HL-60 (cell line): ENCODE data around the gene RAP1GAP.

Source experiments
- DNase-seq, 2 experiments: peaks; one replicate each; pipeline ENCODE4 v3.0.0-alpha.2; 2010 to 2020; ENCODE audit warnings: low read depth in 1 of 2, low spot score in 1 of 2
- H3K27ac ChIP-seq: fragments of 250-450 bp; sonication (Bioruptor Pico); replicated peaks from 2 replicates; pipeline ENCODE4 v1.5.1; 2020; ENCODE audit warnings: mild to moderate bottlenecking, moderate library complexity
- H3K27me3 ChIP-seq: fragments of 250-450 bp; sonication (Bioruptor Pico); 2 replicates; pipeline ENCODE4 v1.5.1; 2021; ENCODE audit warnings: mild to moderate bottlenecking, moderate library complexity; ENCODE audit not compliant: insufficient read depth, poor library complexity, severe bottlenecking
- H3K4me3 ChIP-seq: replicated peaks from 2 replicates; pipeline ENCODE4 v1.5.1; 2011; ENCODE audit warnings: mild to moderate bottlenecking, control low read depth, low read length; ENCODE audit not compliant: insufficient read depth
- GABPA ChIP-seq: IDR thresholded peaks from 2 replicates; pipeline ENCODE4 v1.6.1; 2012; ENCODE audit warnings: low read depth
- POLR2AphosphoS5 ChIP-seq: IDR thresholded peaks from 2 replicates; pipeline ENCODE4 v1.6.1; 2012; ENCODE audit warnings: low read depth
- SPI1 ChIP-seq: IDR thresholded peaks from 2 replicates; pipeline ENCODE4 v1.6.1; 2012; ENCODE audit warnings: low read depth, mild to moderate bottlenecking, borderline replicate concordance
- TF ChIP-seq, protein P1 (sequence below): IDR thresholded peaks from one replicate; pipeline ENCODE4 v1.5.1; 2011; ENCODE audit warnings: low read length, control low read depth, inconsistent platforms; ENCODE audit not compliant: insufficient read depth
- TF ChIP-seq, protein P2 (sequence below): IDR thresholded peaks from 2 replicates; pipeline ENCODE4 v1.6.1; 2012; ENCODE audit warnings: low read depth; ENCODE audit not compliant: insufficient replicate concordance

Gene RAP1GAP

GRCh38 chr1:21663248-21663950, 5.8 kb downstream of the RAP1GAP start:
- Histone ChIP-seq H3K27ac (no peak overlapping the region), H3K4me3 (no peak overlapping the region), H3K27me3 (no peaks in the 10 kb centered on the region)
- TF ChIP-seq, protein P1, sequence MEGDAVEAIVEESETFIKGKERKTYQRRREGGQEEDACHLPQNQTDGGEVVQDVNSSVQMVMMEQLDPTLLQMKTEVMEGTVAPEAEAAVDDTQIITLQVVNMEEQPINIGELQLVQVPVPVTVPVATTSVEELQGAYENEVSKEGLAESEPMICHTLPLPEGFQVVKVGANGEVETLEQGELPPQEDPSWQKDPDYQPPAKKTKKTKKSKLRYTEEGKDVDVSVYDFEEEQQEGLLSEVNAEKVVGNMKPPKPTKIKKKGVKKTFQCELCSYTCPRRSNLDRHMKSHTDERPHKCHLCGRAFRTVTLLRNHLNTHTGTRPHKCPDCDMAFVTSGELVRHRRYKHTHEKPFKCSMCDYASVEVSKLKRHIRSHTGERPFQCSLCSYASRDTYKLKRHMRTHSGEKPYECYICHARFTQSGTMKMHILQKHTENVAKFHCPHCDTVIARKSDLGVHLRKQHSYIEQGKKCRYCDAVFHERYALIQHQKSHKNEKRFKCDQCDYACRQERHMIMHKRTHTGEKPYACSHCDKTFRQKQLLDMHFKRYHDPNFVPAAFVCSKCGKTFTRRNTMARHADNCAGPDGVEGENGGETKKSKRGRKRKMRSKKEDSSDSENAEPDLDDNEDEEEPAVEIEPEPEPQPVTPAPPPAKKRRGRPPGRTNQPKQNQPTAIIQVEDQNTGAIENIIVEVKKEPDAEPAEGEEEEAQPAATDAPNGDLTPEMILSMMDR: no peak
- no peak for TF ChIP-seq POLR2AphosphoS5
- TF ChIP-seq, protein P2, sequence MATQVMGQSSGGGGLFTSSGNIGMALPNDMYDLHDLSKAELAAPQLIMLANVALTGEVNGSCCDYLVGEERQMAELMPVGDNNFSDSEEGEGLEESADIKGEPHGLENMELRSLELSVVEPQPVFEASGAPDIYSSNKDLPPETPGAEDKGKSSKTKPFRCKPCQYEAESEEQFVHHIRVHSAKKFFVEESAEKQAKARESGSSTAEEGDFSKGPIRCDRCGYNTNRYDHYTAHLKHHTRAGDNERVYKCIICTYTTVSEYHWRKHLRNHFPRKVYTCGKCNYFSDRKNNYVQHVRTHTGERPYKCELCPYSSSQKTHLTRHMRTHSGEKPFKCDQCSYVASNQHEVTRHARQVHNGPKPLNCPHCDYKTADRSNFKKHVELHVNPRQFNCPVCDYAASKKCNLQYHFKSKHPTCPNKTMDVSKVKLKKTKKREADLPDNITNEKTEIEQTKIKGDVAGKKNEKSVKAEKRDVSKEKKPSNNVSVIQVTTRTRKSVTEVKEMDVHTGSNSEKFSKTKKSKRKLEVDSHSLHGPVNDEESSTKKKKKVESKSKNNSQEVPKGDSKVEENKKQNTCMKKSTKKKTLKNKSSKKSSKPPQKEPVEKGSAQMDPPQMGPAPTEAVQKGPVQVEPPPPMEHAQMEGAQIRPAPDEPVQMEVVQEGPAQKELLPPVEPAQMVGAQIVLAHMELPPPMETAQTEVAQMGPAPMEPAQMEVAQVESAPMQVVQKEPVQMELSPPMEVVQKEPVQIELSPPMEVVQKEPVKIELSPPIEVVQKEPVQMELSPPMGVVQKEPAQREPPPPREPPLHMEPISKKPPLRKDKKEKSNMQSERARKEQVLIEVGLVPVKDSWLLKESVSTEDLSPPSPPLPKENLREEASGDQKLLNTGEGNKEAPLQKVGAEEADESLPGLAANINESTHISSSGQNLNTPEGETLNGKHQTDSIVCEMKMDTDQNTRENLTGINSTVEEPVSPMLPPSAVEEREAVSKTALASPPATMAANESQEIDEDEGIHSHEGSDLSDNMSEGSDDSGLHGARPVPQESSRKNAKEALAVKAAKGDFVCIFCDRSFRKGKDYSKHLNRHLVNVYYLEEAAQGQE: no peak
- TF ChIP-seq SPI1: no peak
- no peak for TF ChIP-seq GABPA
- no peak for DNase-seq

- Histone ChIP-seq H3K27ac (no peak overlapping the region), H3K27me3 (no peaks in the 10 kb centered on the region), H3K4me3 (no peak overlapping the region)
- TF ChIP-seq GABPA: no peak
- TF ChIP-seq, protein P1: no peak
- no peak for TF ChIP-seq SPI1
- no peak for TF ChIP-seq POLR2AphosphoS5
- TF ChIP-seq, protein P2: no peak
- DNase-seq: no peak
Observed at GRCh38 chr1:21662426-21663247, 6.5 kb downstream of the RAP1GAP start.

GRCh38 chr1:21661886-21662285, 7.3 kb downstream of the RAP1GAP start:
- no peaks in the 10 kb centered on the region for H3K27me3 ChIP-seq
- TF ChIP-seq, protein P1: no peak
- no peak for TF ChIP-seq SPI1
- TF ChIP-seq GABPA: no peak
- TF ChIP-seq, protein P2: no peak
- no peak for TF ChIP-seq POLR2AphosphoS5
- no peak overlapping the region for H3K4me3 ChIP-seq
- H3K27ac ChIP-seq: no peak overlapping the region
- DNase-seq: no peak
